ENCODE data around the gene KDM2A.
"Not testable (repeated sequence)": the region's sequence is repeated elsewhere in the genome, so short reads cannot be mapped to it uniquely, and the experiment has no call there.

Gene KDM2A

DNA sequence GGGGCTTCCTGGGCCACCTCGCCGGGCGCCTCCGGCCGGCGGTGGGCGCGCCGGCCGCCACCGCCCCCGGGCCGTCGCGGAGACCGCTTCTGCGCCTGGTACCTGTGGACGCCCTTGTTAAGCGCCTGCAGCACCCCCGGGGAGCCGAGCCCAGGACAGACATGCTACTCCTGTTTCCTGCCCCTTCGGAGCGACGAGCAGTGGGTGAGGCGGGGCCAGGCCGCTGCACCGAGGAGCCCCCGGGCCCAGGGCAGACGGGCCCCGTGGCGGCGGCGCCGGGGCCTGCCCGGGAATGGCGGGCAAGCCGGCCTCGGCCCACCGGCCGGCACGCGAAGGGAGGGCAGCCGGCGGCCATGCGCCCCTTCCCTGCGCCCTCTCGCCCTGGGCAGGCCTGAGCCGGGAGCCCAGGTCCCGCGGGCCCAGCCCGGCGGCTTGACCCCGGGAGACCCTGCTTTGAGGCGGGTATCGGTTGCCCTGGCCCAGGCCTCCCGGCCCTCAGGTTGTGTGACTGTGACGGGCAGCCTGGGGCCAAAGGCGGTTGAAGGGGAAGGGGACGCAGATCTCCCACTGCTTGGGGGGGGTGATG, 789 bp upstream of the KDM2A start:
- H3K27me3 ChIP-seq (replicated peaks) = no peaks in the 10 kb centered on the region
- H3K27ac ChIP-seq = peak overlapping the region; percentile 91
- TF ChIP-seq, protein P1, sequence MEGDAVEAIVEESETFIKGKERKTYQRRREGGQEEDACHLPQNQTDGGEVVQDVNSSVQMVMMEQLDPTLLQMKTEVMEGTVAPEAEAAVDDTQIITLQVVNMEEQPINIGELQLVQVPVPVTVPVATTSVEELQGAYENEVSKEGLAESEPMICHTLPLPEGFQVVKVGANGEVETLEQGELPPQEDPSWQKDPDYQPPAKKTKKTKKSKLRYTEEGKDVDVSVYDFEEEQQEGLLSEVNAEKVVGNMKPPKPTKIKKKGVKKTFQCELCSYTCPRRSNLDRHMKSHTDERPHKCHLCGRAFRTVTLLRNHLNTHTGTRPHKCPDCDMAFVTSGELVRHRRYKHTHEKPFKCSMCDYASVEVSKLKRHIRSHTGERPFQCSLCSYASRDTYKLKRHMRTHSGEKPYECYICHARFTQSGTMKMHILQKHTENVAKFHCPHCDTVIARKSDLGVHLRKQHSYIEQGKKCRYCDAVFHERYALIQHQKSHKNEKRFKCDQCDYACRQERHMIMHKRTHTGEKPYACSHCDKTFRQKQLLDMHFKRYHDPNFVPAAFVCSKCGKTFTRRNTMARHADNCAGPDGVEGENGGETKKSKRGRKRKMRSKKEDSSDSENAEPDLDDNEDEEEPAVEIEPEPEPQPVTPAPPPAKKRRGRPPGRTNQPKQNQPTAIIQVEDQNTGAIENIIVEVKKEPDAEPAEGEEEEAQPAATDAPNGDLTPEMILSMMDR (IDR thresholded peaks at IDR 0.05; ENCODE audit: low read depth, low read length, missing control alignments) = no peak
- no peaks in the 10 kb centered on the region for H3K36me3 ChIP-seq (replicated peaks)
- H3K4me3 ChIP-seq (ENCODE audit: low read depth, low read length) = peak overlapping the region; percentile 50
- DNase-seq = no peak
- in situ Hi-C loops (cut with HindIII; ENCODE audit: low pct_ligation_motif_present, low sequenced_read_pairs) = no loop called here

DNA sequence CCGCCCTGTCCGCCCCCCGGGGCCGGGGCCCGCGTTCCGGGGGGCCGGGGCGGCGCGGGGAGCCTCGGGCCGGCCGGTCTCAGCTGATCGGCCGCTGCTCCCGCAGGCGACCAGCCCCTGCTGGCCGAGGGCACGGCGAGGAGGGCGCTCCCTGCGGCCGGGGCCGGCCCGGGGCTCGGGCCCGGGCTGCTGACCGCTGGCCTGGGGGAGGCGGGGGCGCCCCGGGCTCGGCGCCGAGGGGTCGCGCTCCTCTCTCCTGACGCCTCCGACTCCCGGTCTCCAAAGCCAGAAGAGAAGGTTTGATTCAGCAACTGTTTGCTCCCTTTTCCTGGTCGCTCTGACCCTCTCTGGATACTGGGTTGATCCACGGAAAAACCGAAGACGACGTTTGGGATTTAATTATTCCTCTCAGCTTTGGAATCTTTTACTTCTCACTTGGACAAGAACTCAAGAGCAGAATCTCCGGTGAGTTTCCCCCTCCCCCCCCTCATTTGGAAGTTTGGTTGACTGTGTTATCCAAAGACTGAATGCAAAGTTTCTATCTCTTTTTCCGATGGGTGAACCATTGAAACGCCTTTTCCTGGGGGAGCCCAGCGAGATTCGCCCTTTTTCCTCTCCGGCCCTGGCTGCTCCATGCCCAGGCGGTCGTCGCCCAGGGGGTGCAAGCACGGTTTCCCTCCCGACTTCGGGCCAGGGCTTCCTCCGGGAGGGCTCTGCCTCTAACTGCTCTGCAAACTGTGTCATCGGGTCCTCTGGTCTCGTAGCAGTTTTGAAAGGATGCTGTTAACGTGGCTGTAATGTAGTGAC, 725 bp downstream of the KDM2A start:
- in situ Hi-C loops (cut with HindIII; ENCODE audit: low pct_ligation_motif_present, low sequenced_read_pairs) = no loop called here
- Histone ChIP-seq H3K4me3 (ENCODE audit: low read depth, low read length) (peak overlapping the region; percentile 90), H3K27ac (peak overlapping the region; percentile 80), H3K27me3 (replicated peaks) (no peaks in the 10 kb centered on the region), H3K36me3 (replicated peaks) (peaks cover 4% of the 10 kb centered on the region)
- TF ChIP-seq, protein P1 (IDR thresholded peaks at IDR 0.05; ENCODE audit: low read depth, low read length, missing control alignments) = peak; percentile 9
- DNase-seq = no peak

GRCh38 chr11:67120456-67120855, 1.4 kb downstream of the KDM2A start:
- TF ChIP-seq, protein P1 (IDR thresholded peaks at IDR 0.05; ENCODE audit: low read depth, low read length, missing control alignments) = no peak
- no peak for DNase-seq
- Histone ChIP-seq H3K4me3 (ENCODE audit: low read depth, low read length) (peak overlapping the region; percentile 90), H3K27ac (peak overlapping the region; percentile 1), H3K27me3 (replicated peaks) (no peaks in the 10 kb centered on the region), H3K36me3 (replicated peaks) (peaks cover 4% of the 10 kb centered on the region)
- in situ Hi-C loops (cut with HindIII; ENCODE audit: low pct_ligation_motif_present, low sequenced_read_pairs) = no loop called here

GRCh38 chr11:67120881-67121710, 2.0 kb downstream of the KDM2A start:
- TF ChIP-seq, protein P1 (IDR thresholded peaks at IDR 0.05; ENCODE audit: low read depth, low read length, missing control alignments) = no peak
- Histone ChIP-seq H3K36me3 (replicated peaks) (peaks cover 4% of the 10 kb centered on the region), H3K4me3 (ENCODE audit: low read depth, low read length) (peak overlapping the region; percentile 90), H3K27ac (peak overlapping the region; percentile 23), H3K27me3 (replicated peaks) (no peaks in the 10 kb centered on the region)
- in situ Hi-C loops (cut with HindIII; ENCODE audit: low pct_ligation_motif_present, low sequenced_read_pairs) = no loop called here
- DNase-seq = peak; percentile 20

- H3K4me3 ChIP-seq (ENCODE audit: low read depth, low read length); in situ Hi-C loops (cut with HindIII; ENCODE audit: low pct_ligation_motif_present, low sequenced_read_pairs); H3K27ac ChIP-seq; DNase-seq; H3K27me3 ChIP-seq (replicated peaks); H3K36me3 ChIP-seq (replicated peaks): not testable (repeated sequence)
These were observed 4.7 kb downstream of the KDM2A start for GRCh38 chr11:67123801-67124200.

GRCh38 chr11:67126243-67126642, 7.2 kb downstream of the KDM2A start:
- in situ Hi-C loops (cut with HindIII; ENCODE audit: low pct_ligation_motif_present, low sequenced_read_pairs); DNase-seq; H3K4me3 ChIP-seq (ENCODE audit: low read depth, low read length); H3K27me3 ChIP-seq (replicated peaks); H3K27ac ChIP-seq: not testable (repeated sequence)
- H3K36me3 ChIP-seq (replicated peaks) = peaks cover 12% of the 10 kb centered on the region
